Endodermal cell (in vitro differentiated cells): ENCODE measurements around the gene SNRPF. TPM values are rescaled to one million over a fixed set of nuclear protein-coding genes. Genes with fewer than 3 reads are reported as not detected.

Experiments
- DNase-seq: peaks from one replicate; pipeline ENCODE4 v3.0.0-alpha.2; 2017
- H3K27ac ChIP-seq: 2 replicates; pipeline ENCODE4 v1.5.1; 2013; ENCODE audit warnings: mild to moderate bottlenecking, low read depth, low read length, moderate library complexity
- H3K27me3 ChIP-seq: 2 replicates; pipeline ENCODE4 v1.6.1; 2013; ENCODE audit warnings: mild to moderate bottlenecking, low read length, moderate library complexity; ENCODE audit not compliant: insufficient read depth, control insufficient read depth, poor library complexity, severe bottlenecking
- H3K36me3 ChIP-seq: 2 replicates; pipeline ENCODE4 v1.7.0; 2013; ENCODE audit warnings: mild to moderate bottlenecking, low read length, moderate library complexity; ENCODE audit not compliant: control insufficient read depth, insufficient read depth
- H3K4me1 ChIP-seq: one replicate; pipeline ENCODE4 v1.7.0; 2013; ENCODE audit warnings: low read length; ENCODE audit not compliant: control insufficient read depth, insufficient read depth
- H3K4me3 ChIP-seq: 2 replicates; pipeline ENCODE4 v1.5.1; 2013; ENCODE audit warnings: mild to moderate bottlenecking, low read length, moderate library complexity
- H3K9ac ChIP-seq: 2 replicates; pipeline ENCODE4 v1.6.1; 2013; ENCODE audit warnings: mild to moderate bottlenecking, low read length, moderate library complexity; ENCODE audit not compliant: poor library complexity, severe bottlenecking; ENCODE audit errors: extremely low read depth
- H3K9me3 ChIP-seq: 2 replicates; pipeline ENCODE4 v1.6.1; 2013; ENCODE audit warnings: mild to moderate bottlenecking, low read length, moderate library complexity; ENCODE audit not compliant: control insufficient read depth
- H3K27ac Mint-ChIP-seq: 2 replicates; pipeline ENCODE4 v1.8.0; 2020; ENCODE audit warnings: mixed read lengths
- H3K27me3 Mint-ChIP-seq: 2 replicates; pipeline ENCODE4 v1.8.0; 2021; ENCODE audit warnings: mild to moderate bottlenecking, mixed read lengths; ENCODE audit not compliant: insufficient read depth
- H3K36me3 Mint-ChIP-seq: 2 replicates; pipeline ENCODE4 v1.8.0; 2020; ENCODE audit warnings: low read depth, mixed read lengths
- H3K4me1 Mint-ChIP-seq: 2 replicates; pipeline ENCODE4 v1.8.0; 2020; ENCODE audit warnings: mixed read lengths
- H3K4me3 Mint-ChIP-seq: 2 replicates; pipeline ENCODE4 v1.8.0; 2020; ENCODE audit warnings: mild to moderate bottlenecking, moderate library complexity, mixed read lengths
- H3K9me3 Mint-ChIP-seq: 2 replicates; pipeline ENCODE4 v1.8.0; 2020; ENCODE audit warnings: mild to moderate bottlenecking, mixed read lengths
- CTCF ChIP-seq: fragments of 200-600 bp; sonication (generic); conservative IDR thresholded peaks from 2 replicates; pipeline ENCODE4 v1.5.0; 2021; ENCODE audit warnings: antibody characterized with exemption, mild to moderate bottlenecking
- WGBS, 2 experiments: methylation state at CpG; one replicate each; pipeline versions ENCODE4 v1.1.5 to v1.1.7; 2013; ENCODE audit warnings: missing lambda C conversion rate in 2 of 2, mixed read lengths in 1 of 2; ENCODE audit not compliant: insufficient coverage in 1 of 2, insufficient read length in 1 of 2; 5-methylcytosine and 5-hydroxymethylcytosine counted together
- total RNA-seq, 2 donors: library from RNA; stranded (reverse); fragmentation: NEBNext Ultra II Directional in 1 of 2; extraction: Animal tissue kit (Norgen Biotek cat#: 25700) in 1 of 2; gene quantifications; 2 replicates in 1 of 2; 3 replicates in 1 of 2; pipeline ENCODE4 v1.2.1, GENCODE V29; 2021

SNRPF gene
- total RNA-seq, 2 donors from 2014 or later: 59.6 to 66.5 TPM

GRCh38 chr12:95908573-95908972 lies 49.8 kb downstream of the SNRPF start:
- Histone ChIP-seq H3K4me3 (no peak overlapping the region), H3K27ac (no peak overlapping the region), H3K9ac (no peak overlapping the region), H3K9me3 (peaks cover 7% of the 10 kb centered on the region), H3K36me3 (no peaks in the 10 kb centered on the region), H3K4me1 (no peaks in the 10 kb centered on the region), H3K27me3 (no peaks in the 10 kb centered on the region)
- Mint-ChIP-seq H3K4me1 (no peaks in the 10 kb centered on the region), H3K27me3 (no peaks in the 10 kb centered on the region), H3K27ac (no peak overlapping the region), H3K36me3 (no peaks in the 10 kb centered on the region), H3K4me3 (no peak overlapping the region), H3K9me3 (peaks cover 10% of the 10 kb centered on the region)
- no peak for DNase-seq
- no peak for TF ChIP-seq CTCF

- Mint-ChIP-seq H3K4me3 (no peak overlapping the region), H3K4me1 (no peaks in the 10 kb centered on the region), H3K9me3 (peaks cover 9% of the 10 kb centered on the region), H3K27me3 (no peaks in the 10 kb centered on the region), H3K36me3 (no peaks in the 10 kb centered on the region), H3K27ac (no peak overlapping the region)
- Histone ChIP-seq H3K27ac (no peak overlapping the region), H3K36me3 (no peaks in the 10 kb centered on the region), H3K9me3 (peaks cover 7% of the 10 kb centered on the region), H3K9ac (no peak overlapping the region), H3K27me3 (no peaks in the 10 kb centered on the region), H3K4me3 (no peak overlapping the region), H3K4me1 (no peaks in the 10 kb centered on the region)
- TF ChIP-seq CTCF: no peak
- no peak for DNase-seq
- WGBS, 2 experiments: 85 to 90% methylated on average over 2 to 3 of the region's 3 CpGs
These were observed 51.1 kb downstream of the SNRPF start for GRCh38 chr12:95909871-95910270.

Other genes with a start within 250 kb of the SNRPF start
- 10 to 100 TPM; 57.4 to 58.2 TPM for gene NTN4, start 68.2 kb upstream of the SNRPF start, total RNA-seq
- gene CCDC38, start 83.7 kb downstream of the SNRPF start, total RNA-seq: under 1 TPM; 0.35 TPM
- gene AMDHD1, start 84.4 kb downstream of the SNRPF start, total RNA-seq: under 1 TPM; 0.46 to 0.71 TPM
- under 1 TPM; 0.31 to 0.49 TPM for gene HAL, start 137.4 kb downstream of the SNRPF start, total RNA-seq
- gene LTA4H, start 176.6 kb downstream of the SNRPF start, total RNA-seq: 100 to 1,000 TPM; 112 to 141 TPM